Stimulated activated naive CD8-positive, alpha-beta T cell treated with anti-CD3 and anti-CD28 coated beads, Interleukin-15, Interleukin-2, amounts not matched to agents 100 ng/mL and 50 ng/mL, for 24 hours (primary cell): ENCODE measurements around the gene SCP2.

Experiments
- H3K27ac Mint-ChIP-seq: one replicate; pipeline ENCODE4 v1.8.0; 2021; ENCODE audit warnings: mild to moderate bottlenecking, mixed read lengths
- H3K27me3 Mint-ChIP-seq: one replicate; pipeline ENCODE4 v1.8.0; 2021; ENCODE audit warnings: mixed read lengths
- H3K36me3 Mint-ChIP-seq: one replicate; pipeline ENCODE4 v1.8.0; 2021; ENCODE audit warnings: low read depth, mixed read lengths
- H3K4me1 Mint-ChIP-seq: one replicate; pipeline ENCODE4 v1.8.0; 2021; ENCODE audit warnings: low read depth, mixed read lengths
- H3K4me3 Mint-ChIP-seq: one replicate; pipeline ENCODE4 v1.8.0; 2021; ENCODE audit warnings: mild to moderate bottlenecking, mixed read lengths
- H3K9me3 Mint-ChIP-seq: one replicate; pipeline ENCODE4 v1.8.0; 2021; ENCODE audit warnings: mixed read lengths

The SCP2 gene

GRCh38 chr1:53024117-53024516, 97.0 kb downstream of the SCP2 start:
- H3K9me3 Mint-ChIP-seq: no peaks in the 10 kb centered on the region
- peaks cover 4% of the 10 kb centered on the region for H3K36me3 Mint-ChIP-seq
- H3K27ac Mint-ChIP-seq: no peak overlapping the region
- no peak overlapping the region for H3K4me3 Mint-ChIP-seq
- peaks cover 8% of the 10 kb centered on the region for H3K4me1 Mint-ChIP-seq
- no peaks in the 10 kb centered on the region for H3K27me3 Mint-ChIP-seq

GRCh38 chr1:53025034-53025768, 98.1 kb downstream of the SCP2 start:
- Mint-ChIP-seq H3K4me1 (peaks cover 8% of the 10 kb centered on the region), H3K9me3 (no peaks in the 10 kb centered on the region), H3K4me3 (no peak overlapping the region), H3K27ac (no peak overlapping the region), H3K27me3 (no peaks in the 10 kb centered on the region), H3K36me3 (peaks cover 4% of the 10 kb centered on the region)

- Mint-ChIP-seq H3K36me3 (peaks cover 4% of the 10 kb centered on the region), H3K9me3 (no peaks in the 10 kb centered on the region), H3K4me1 (peaks cover 8% of the 10 kb centered on the region)
Measured at GRCh38 chr1:53025769-53026112, 98.7 kb downstream of the SCP2 start.

GRCh38 chr1:53026254-53026653, 99.2 kb downstream of the SCP2 start:
- Mint-ChIP-seq H3K4me3 (no peak overlapping the region), H3K9me3 (no peaks in the 10 kb centered on the region), H3K27ac (no peak overlapping the region), H3K36me3 (peaks cover 8% of the 10 kb centered on the region), H3K4me1 (peaks cover 8% of the 10 kb centered on the region), H3K27me3 (no peaks in the 10 kb centered on the region)

More at GRCh38 chr1:53025769-53026112, 98.7 kb downstream of the SCP2 start:
- Mint-ChIP-seq H3K4me3 (no peak overlapping the region), H3K27me3 (no peaks in the 10 kb centered on the region), H3K27ac (no peak overlapping the region)

GRCh38 chr1:53031732-53032131, 104.7 kb downstream of the SCP2 start:
- H3K4me3 Mint-ChIP-seq: no peak overlapping the region
- H3K36me3 Mint-ChIP-seq: peaks cover 20% of the 10 kb centered on the region
- no peak overlapping the region for H3K27ac Mint-ChIP-seq

GRCh38 chr1:53037159-53037558, 110.1 kb downstream of the SCP2 start:
- H3K27ac Mint-ChIP-seq: no peak overlapping the region
- H3K4me1 Mint-ChIP-seq: no peaks in the 10 kb centered on the region
- no peak overlapping the region for H3K4me3 Mint-ChIP-seq
- peaks cover 34% of the 10 kb centered on the region for H3K36me3 Mint-ChIP-seq
- H3K27me3 Mint-ChIP-seq: no peaks in the 10 kb centered on the region
- no peaks in the 10 kb centered on the region for H3K9me3 Mint-ChIP-seq

More at GRCh38 chr1:53031732-53032131, 104.7 kb downstream of the SCP2 start:
- H3K9me3 Mint-ChIP-seq: no peaks in the 10 kb centered on the region
- no peaks in the 10 kb centered on the region for H3K4me1 Mint-ChIP-seq
- H3K27me3 Mint-ChIP-seq: no peaks in the 10 kb centered on the region

- H3K4me1 Mint-ChIP-seq: no peaks in the 10 kb centered on the region
Measured at GRCh38 chr1:53038566-53038965, 111.5 kb downstream of the SCP2 start.

GRCh38 chr1:53043271-53043670, 116.2 kb downstream of the SCP2 start:
- H3K27ac Mint-ChIP-seq: no peak overlapping the region
- no peaks in the 10 kb centered on the region for H3K9me3 Mint-ChIP-seq
- H3K27me3 Mint-ChIP-seq: no peaks in the 10 kb centered on the region
- H3K36me3 Mint-ChIP-seq: peaks cover 32% of the 10 kb centered on the region
- H3K4me1 Mint-ChIP-seq: peaks cover 8% of the 10 kb centered on the region
- no peak overlapping the region for H3K4me3 Mint-ChIP-seq

More at GRCh38 chr1:53038566-53038965, 111.5 kb downstream of the SCP2 start:
- no peak overlapping the region for H3K27ac Mint-ChIP-seq
- H3K4me3 Mint-ChIP-seq: no peak overlapping the region
- H3K27me3 Mint-ChIP-seq: no peaks in the 10 kb centered on the region
- H3K9me3 Mint-ChIP-seq: no peaks in the 10 kb centered on the region
- peaks cover 30% of the 10 kb centered on the region for H3K36me3 Mint-ChIP-seq

- H3K9me3 Mint-ChIP-seq: no peaks in the 10 kb centered on the region
- no peaks in the 10 kb centered on the region for H3K27me3 Mint-ChIP-seq
- peaks cover 8% of the 10 kb centered on the region for H3K4me1 Mint-ChIP-seq
- no peak overlapping the region for H3K27ac Mint-ChIP-seq
- peaks cover 23% of the 10 kb centered on the region for H3K36me3 Mint-ChIP-seq
- H3K4me3 Mint-ChIP-seq: no peak overlapping the region
Measured at GRCh38 chr1:53044926-53045325, 117.8 kb downstream of the SCP2 start.

GRCh38 chr1:53046930-53047329, 119.9 kb downstream of the SCP2 start:
- Mint-ChIP-seq H3K27me3 (no peaks in the 10 kb centered on the region), H3K4me1 (peaks cover 8% of the 10 kb centered on the region), H3K27ac (no peak overlapping the region), H3K9me3 (no peaks in the 10 kb centered on the region), H3K36me3 (peaks cover 21% of the 10 kb centered on the region), H3K4me3 (no peak overlapping the region)

- H3K9me3 Mint-ChIP-seq: no peaks in the 10 kb centered on the region
- H3K4me3 Mint-ChIP-seq: no peak overlapping the region
- no peaks in the 10 kb centered on the region for H3K27me3 Mint-ChIP-seq
- peaks cover 26% of the 10 kb centered on the region for H3K36me3 Mint-ChIP-seq
- peaks cover 8% of the 10 kb centered on the region for H3K4me1 Mint-ChIP-seq
- peak overlapping the region; percentile 28 for H3K27ac Mint-ChIP-seq
Measured at GRCh38 chr1:53047737-53048736, 121.0 kb downstream of the SCP2 start.

GRCh38 chr1:53048960-53049573, 122.0 kb downstream of the SCP2 start:
- peaks cover 36% of the 10 kb centered on the region for H3K36me3 Mint-ChIP-seq

GRCh38 chr1:53049574-53049967, 122.5 kb downstream of the SCP2 start:
- H3K9me3 Mint-ChIP-seq: no peaks in the 10 kb centered on the region
- no peak overlapping the region for H3K4me3 Mint-ChIP-seq
- H3K4me1 Mint-ChIP-seq: peaks cover 8% of the 10 kb centered on the region
- peaks cover 37% of the 10 kb centered on the region for H3K36me3 Mint-ChIP-seq
- H3K27me3 Mint-ChIP-seq: no peaks in the 10 kb centered on the region
- H3K27ac Mint-ChIP-seq: no peak overlapping the region

More at GRCh38 chr1:53048960-53049573, 122.0 kb downstream of the SCP2 start:
- H3K9me3 Mint-ChIP-seq: no peaks in the 10 kb centered on the region
- H3K27ac Mint-ChIP-seq: no peak overlapping the region
- no peak overlapping the region for H3K4me3 Mint-ChIP-seq
- peaks cover 8% of the 10 kb centered on the region for H3K4me1 Mint-ChIP-seq
- no peaks in the 10 kb centered on the region for H3K27me3 Mint-ChIP-seq

GRCh38 chr1:53050310-53050709, 123.2 kb downstream of the SCP2 start:
- Mint-ChIP-seq H3K36me3 (peaks cover 37% of the 10 kb centered on the region), H3K27me3 (no peaks in the 10 kb centered on the region), H3K4me1 (peaks cover 8% of the 10 kb centered on the region), H3K9me3 (no peaks in the 10 kb centered on the region), H3K27ac (no peak overlapping the region), H3K4me3 (no peak overlapping the region)

- Mint-ChIP-seq H3K27ac (no peak overlapping the region), H3K36me3 (peaks cover 37% of the 10 kb centered on the region), H3K4me1 (peaks cover 8% of the 10 kb centered on the region), H3K4me3 (no peak overlapping the region), H3K9me3 (no peaks in the 10 kb centered on the region), H3K27me3 (no peaks in the 10 kb centered on the region)
Measured at GRCh38 chr1:53051676-53052075, 124.6 kb downstream of the SCP2 start.
